GM12872 (cell line): Measurements from ENCODE around the gene DES.

Source experiments
- TF ChIP-seq, protein P1 (sequence below): IDR thresholded peaks from 3 replicates; pipeline ENCODE4 v1.5.1; 2011; ENCODE audit warnings: low read depth, mild to moderate bottlenecking, low read length, moderate library complexity; ENCODE audit not compliant: insufficient read depth

DES gene

DNA sequence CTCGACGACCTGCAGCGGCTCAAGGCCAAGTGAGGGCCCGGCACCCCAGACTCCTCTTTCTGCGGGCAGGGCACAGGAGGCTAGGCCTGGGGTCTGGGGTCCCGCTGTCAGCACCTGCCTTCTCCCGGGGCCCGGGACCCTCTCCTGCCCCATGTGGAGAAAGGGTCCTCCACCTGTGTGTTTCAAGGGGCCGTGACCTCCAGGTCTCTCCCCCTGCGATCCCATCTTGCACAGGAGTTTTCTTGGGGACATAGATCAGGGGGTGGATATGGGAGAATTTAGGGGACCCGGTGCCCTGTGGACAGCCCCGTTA, 791 bp downstream of the DES start:
- TF ChIP-seq, protein P1, sequence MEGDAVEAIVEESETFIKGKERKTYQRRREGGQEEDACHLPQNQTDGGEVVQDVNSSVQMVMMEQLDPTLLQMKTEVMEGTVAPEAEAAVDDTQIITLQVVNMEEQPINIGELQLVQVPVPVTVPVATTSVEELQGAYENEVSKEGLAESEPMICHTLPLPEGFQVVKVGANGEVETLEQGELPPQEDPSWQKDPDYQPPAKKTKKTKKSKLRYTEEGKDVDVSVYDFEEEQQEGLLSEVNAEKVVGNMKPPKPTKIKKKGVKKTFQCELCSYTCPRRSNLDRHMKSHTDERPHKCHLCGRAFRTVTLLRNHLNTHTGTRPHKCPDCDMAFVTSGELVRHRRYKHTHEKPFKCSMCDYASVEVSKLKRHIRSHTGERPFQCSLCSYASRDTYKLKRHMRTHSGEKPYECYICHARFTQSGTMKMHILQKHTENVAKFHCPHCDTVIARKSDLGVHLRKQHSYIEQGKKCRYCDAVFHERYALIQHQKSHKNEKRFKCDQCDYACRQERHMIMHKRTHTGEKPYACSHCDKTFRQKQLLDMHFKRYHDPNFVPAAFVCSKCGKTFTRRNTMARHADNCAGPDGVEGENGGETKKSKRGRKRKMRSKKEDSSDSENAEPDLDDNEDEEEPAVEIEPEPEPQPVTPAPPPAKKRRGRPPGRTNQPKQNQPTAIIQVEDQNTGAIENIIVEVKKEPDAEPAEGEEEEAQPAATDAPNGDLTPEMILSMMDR = no peak

GRCh38 chr2:219419331-219420197, 1.4 kb downstream of the DES start:
- TF ChIP-seq, protein P1 = no peak

GRCh38 chr2:219420687-219421086, 2.5 kb downstream of the DES start:
- TF ChIP-seq, protein P1 = no peak

- TF ChIP-seq, protein P1 = no peak
These were observed 3.1 kb downstream of the DES start for GRCh38 chr2:219421323-219421722.

DNA sequence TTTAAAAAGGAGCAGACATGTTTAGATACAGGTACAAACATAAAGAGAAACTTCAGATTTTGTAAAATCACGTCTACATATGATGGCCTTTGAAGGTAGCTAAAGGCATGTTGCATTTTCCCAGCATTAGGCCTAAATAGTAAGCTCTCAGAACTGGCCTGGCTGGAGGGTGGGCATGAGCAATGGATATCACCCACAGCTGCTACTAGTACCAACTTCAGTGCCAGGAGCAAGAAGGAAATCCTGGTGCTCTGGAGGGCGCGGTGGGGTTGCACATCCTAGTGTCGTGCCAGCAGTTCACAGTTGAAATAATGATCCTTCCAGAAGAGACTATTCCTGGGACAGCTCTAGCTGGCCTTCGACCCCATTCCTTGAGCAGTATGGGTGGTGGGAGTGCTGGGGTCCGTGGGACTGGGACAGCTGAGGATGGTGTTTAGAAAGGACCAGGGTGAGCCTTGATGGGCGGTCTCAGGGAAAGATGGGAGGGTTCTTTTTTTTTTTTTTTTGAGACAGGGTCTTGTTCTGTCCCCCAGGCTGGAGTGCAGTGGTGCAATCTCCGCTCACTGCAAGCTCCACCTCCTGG, 4.9 kb downstream of the DES start:
- TF ChIP-seq, protein P1 = no peak

- TF ChIP-seq, protein P1 = no peak
These were observed 5.6 kb downstream of the DES start for GRCh38 chr2:219423652-219424377.
